HepG2 (cell line): Measurements from ENCODE around the gene KCNQ1OT1. TPM values are rescaled to one million over a fixed set of nuclear protein-coding genes. Genes with fewer than 3 reads are reported as not detected.

Experiments
- ATAC-seq: fragments of 200-7000 bp; cut with Tn5 transposase; 3 replicates; pipeline ENCODE4 v1.9.1; 2020; ENCODE audit warnings: mild to moderate bottlenecking, moderate library complexity
- BruUV-seq: library from RNA; stranded (reverse); fragments of 400-500 nt; replicated peaks from 2 replicates; lab custom pipeline; 2021; lab: Mats Ljungman, UMichigan
- CTCF ChIA-PET: fragments of 300-600 bp; formaldehyde crosslinking; extraction: SDS; loops from one replicate; lab custom pipeline; 2021; ENCODE audit warnings: low total read pairs, inconsistent platforms, low intra/inter-chr PET ratio; lab: Yijun Ruan, JAX
- POLR2A ChIA-PET: fragments of 350-600 bp; sonication (Branson Sonifier 250); formaldehyde crosslinking; loops from one replicate; lab custom pipeline; 2020; ENCODE audit warnings: antibody characterized with exemption, inconsistent platforms; lab: Yijun Ruan, JAX
- DNase-seq: peaks from one replicate; pipeline ENCODE4 v3.0.0-alpha.2; 2015; ENCODE audit warnings: low spot score
- FAIRE-seq: peaks from 3 replicates; lab custom pipeline; 2011; peaks lifted over from hg19 to GRCh38; lab: Jason Lieb, UNC
- H2AFZ ChIP-seq: one replicate; pipeline ENCODE4 v1.6.1; 2011; ENCODE audit warnings: low read length, inconsistent platforms
- H3K27ac ChIP-seq: fragments of 300-600 bp; 3 replicates; pipeline ENCODE4 v1.8.0; 2011; ENCODE audit warnings: mixed run types, mild to moderate bottlenecking, mixed read lengths, low read length, inconsistent platforms; ENCODE audit not compliant: insufficient read depth; ENCODE audit errors: extremely low read length
- H3K27me3 ChIP-seq, 2 experiments: fragments of 200-600 bp in 1 of 2; 2 replicates in 1 of 2; 3 replicates in 1 of 2; pipeline versions ENCODE4 v1.6.0 to v1.8.0; 2011; ENCODE audit warnings: low read length in 2 of 2, mild to moderate bottlenecking in 2 of 2, moderate library complexity in 2 of 2, inconsistent platforms in 1 of 2; ENCODE audit not compliant: insufficient read depth in 2 of 2, control insufficient read depth in 1 of 2
- H3K36me3 ChIP-seq, 2 experiments: fragments of 200-600 bp in 1 of 2; replicated peaks in 1 of 2; 2 replicates in 1 of 2; 3 replicates in 1 of 2; pipeline versions ENCODE4 v1.5.1 to v1.8.0; 2011; ENCODE audit warnings: low read length in 2 of 2, inconsistent platforms in 1 of 2; ENCODE audit not compliant: insufficient read depth in 2 of 2, control insufficient read depth in 1 of 2
- H3K4me1 ChIP-seq: 2 replicates; pipeline ENCODE4 v1.5.1; 2012; ENCODE audit warnings: low read length, inconsistent platforms; ENCODE audit not compliant: insufficient read depth
- H3K4me2 ChIP-seq: 2 replicates; pipeline ENCODE4 v1.6.0; 2011; ENCODE audit warnings: low read depth, low read length, inconsistent platforms
- H3K4me3 ChIP-seq, 3 experiments: fragments of 200-600 bp in 1 of 3; sonication (generic), shearing (Covaris generic) in 1 of 3; replicated peaks in 1 of 3; 2 replicates each; pipeline ENCODE4 v1.5.1; 2011 to 2016; ENCODE audit warnings: low read length in 3 of 3, inconsistent platforms in 2 of 3, low read depth in 2 of 3, mild to moderate bottlenecking in 2 of 3, control low read depth in 1 of 3, mixed read lengths in 1 of 3; ENCODE audit not compliant: insufficient read depth in 1 of 3
- H3K79me2 ChIP-seq: one replicate; pipeline ENCODE4 v1.6.1; 2011; ENCODE audit warnings: low read length, inconsistent platforms; ENCODE audit not compliant: insufficient read depth
- H3K9ac ChIP-seq: 2 replicates; pipeline ENCODE4 v1.6.0; 2011; ENCODE audit warnings: mild to moderate bottlenecking, low read depth, low read length, inconsistent platforms; ENCODE audit not compliant: insufficient read depth
- H3K9me3 ChIP-seq: 2 replicates; pipeline ENCODE4 v1.5.1; 2012; ENCODE audit warnings: mild to moderate bottlenecking, low read length
- H4K20me1 ChIP-seq: 2 replicates; pipeline ENCODE4 v1.6.0; 2011; ENCODE audit warnings: inconsistent platforms, mild to moderate bottlenecking, low read length, moderate library complexity; ENCODE audit not compliant: insufficient read depth
- ARNT ChIP-seq: fragments of 450-650 bp; IDR thresholded peaks from 2 replicates; pipeline ENCODE4 v1.6.1; 2017
- ATF5 ChIP-seq: sonication (generic); formaldehyde crosslinking; IDR thresholded peaks from 2 replicates; pipeline ENCODE4 v1.4.0; 2020; ENCODE audit warnings: mild to moderate bottlenecking, low read depth, missing genetic modification reagents
- CHD2 ChIP-seq: IDR thresholded peaks from 2 replicates; pipeline ENCODE4 v1.6.1; 2011; ENCODE audit warnings: low read depth, low read length, improper control_type of control experiment
- ETV5 ChIP-seq: IDR thresholded peaks from 2 replicates; pipeline ENCODE4 v1.6.1; 2018; ENCODE audit warnings: missing biosample characterization, missing genetic modification reagents, inconsistent platforms, borderline replicate concordance
- EZH2 ChIP-seq: conservative IDR thresholded peaks from 2 replicates; pipeline ENCODE4 v1.6.1; 2012; ENCODE audit warnings: mild to moderate bottlenecking, low read depth, low read length, moderate library complexity
- IRF2 ChIP-seq: IDR thresholded peaks from 2 replicates; pipeline ENCODE4 v1.6.1; 2018; ENCODE audit warnings: missing genetic modification reagents, missing compliant biosample characterization
- KLF15 ChIP-seq: sonication (generic); formaldehyde crosslinking; IDR thresholded peaks from 2 replicates; pipeline ENCODE4 v1.8.1; 2023; ENCODE audit warnings: borderline replicate concordance, mild to moderate bottlenecking, inconsistent platforms, missing genetic modification reagents, mixed read lengths
- MAF1 ChIP-seq: sonication (generic); formaldehyde crosslinking; IDR thresholded peaks from 2 replicates; pipeline ENCODE4 v1.5.0; 2020; ENCODE audit warnings: missing genetic modification reagents, borderline replicate concordance
- MAFG ChIP-seq: sonication (generic); formaldehyde crosslinking; IDR thresholded peaks from 2 replicates; pipeline ENCODE4 v1.5.1; 2020; ENCODE audit warnings: mild to moderate bottlenecking, missing genetic modification reagents
- MBNL3 ChIP-seq: fragments of 250-450 bp; sonication (Bioruptor Pico); conservative IDR thresholded peaks from 2 replicates; pipeline ENCODE4 v1.8.0; 2022; ENCODE audit warnings: mild to moderate bottlenecking, inconsistent platforms
- SATB2 ChIP-seq: sonication (generic); formaldehyde crosslinking; IDR thresholded peaks from 2 replicates; pipeline ENCODE4 v1.5.0; 2020; ENCODE audit warnings: missing genetic modification reagents
- SMC3 ChIP-seq: IDR thresholded peaks from 2 replicates; pipeline ENCODE4 v1.6.1; 2011; ENCODE audit warnings: low read length, improper control_type of control experiment
- SP4 ChIP-seq: sonication (generic); formaldehyde crosslinking; IDR thresholded peaks from 2 replicates; pipeline ENCODE4 v1.8.1; 2023; ENCODE audit warnings: mild to moderate bottlenecking, missing genetic modification reagents
- TOE1 ChIP-seq: sonication (generic); formaldehyde crosslinking; IDR thresholded peaks from 2 replicates; pipeline ENCODE4 v1.4.0; 2020; ENCODE audit warnings: mild to moderate bottlenecking, missing genetic modification reagents
- USF2 ChIP-seq, 2 experiments: sonication (generic) in 1 of 2; formaldehyde crosslinking in 1 of 2; IDR thresholded peaks; 2 replicates each; pipeline versions ENCODE4 v1.5.1 to v1.6.1; 2011 to 2020; ENCODE audit warnings: borderline replicate concordance in 1 of 2, low read depth in 1 of 2, low read length in 1 of 2, mild to moderate bottlenecking in 1 of 2, missing genetic modification reagents in 1 of 2, moderate library complexity in 1 of 2
- ZFY ChIP-seq: sonication (generic); formaldehyde crosslinking; IDR thresholded peaks from 2 replicates; pipeline ENCODE4 v1.4.0; 2020; ENCODE audit warnings: missing genetic modification reagents
- ZGPAT ChIP-seq: IDR thresholded peaks from 2 replicates; pipeline ENCODE4 v1.6.1; 2016; ENCODE audit warnings: mild to moderate bottlenecking
- ZKSCAN8 ChIP-seq: IDR thresholded peaks from 2 replicates; pipeline ENCODE4 v1.6.1; 2016; ENCODE audit warnings: borderline replicate concordance, missing genetic modification reagents, missing compliant biosample characterization
- ZNF34 ChIP-seq: sonication (generic); formaldehyde crosslinking; IDR thresholded peaks from 2 replicates; pipeline ENCODE4 v1.4.0; 2020; ENCODE audit warnings: mild to moderate bottlenecking, missing genetic modification reagents, borderline replicate concordance
- WGBS: methylation state at CpG from one replicate; pipeline ENCODE4 v1.1.6; 2017; ENCODE audit warnings: low lambda C conversion rate; 5-methylcytosine and 5-hydroxymethylcytosine counted together
- in situ Hi-C: cut with HindIII; loops from 2 replicates; pipeline ENCODE4 v1.10.0; 2017; ENCODE audit warnings: low pct_unique_long_range_greater_than_20kb; ENCODE audit not compliant: extremely low pct_ligation_motif_present
- intact Hi-C: fragments of 100-400 bp; cut with micrococcal nuclease; formaldehyde crosslinking; loops from one replicate; pipeline ENCODE4 v1.10.0; 2022; ENCODE audit not compliant: unreplicated experiment
- polyA plus RNA-seq, 8 experiments: library from polyadenylated mRNA; depleted of rRNA in 3 of 8; stranded (reverse) in 7 of 8; unstranded in 1 of 8; fragments of >200 nt; fragmentation: Illumina TruSeq in 4 of 8; extraction: Trizol in 4 of 8; gene quantifications; 2 replicates each; pipeline versions ENCODE4 v1.2.1 to v1.2.3, GENCODE V29; 2011 to 2016; ENCODE audit warnings: low read depth in 4 of 8, missing spikeins in 1 of 8, mixed read lengths in 1 of 8; ENCODE audit not compliant: insufficient read depth in 1 of 8
- total RNA-seq, 5 experiments: library from RNA; depleted of rRNA; stranded (reverse); fragments of >200 nt; fragmentation: Illumina TruSeq; extraction: Trizol; gene quantifications; 2 replicates each; pipeline ENCODE4 v1.2.3, GENCODE V29; 2016; ENCODE audit warnings: low read depth in 1 of 5

The KCNQ1OT1 gene
- total and polyA plus RNA-seq, 2 of the 13 experiments (the other 11 are each of a cell fraction or from before 2014, with no cell fraction given): 1.3 to 18.9 TPM

- TF ChIP-seq USF2 (IDR thresholded peaks at IDR 0.05; ENCODE audit: low read depth, low read length) (no peak), USF2 (CRISPR knock-in tag; IDR thresholded peaks at IDR 0.05; ENCODE audit: borderline replicate concordance) (no peak), KLF15 (CRISPR knock-in tag) (no peak), ATF5 (no peak), MBNL3 (CRISPR knock-in tag) (no peak)
These were observed 1.4 kb upstream of the KCNQ1OT1 start (continued) for GRCh38 chr11:2701230-2701629.

- Histone ChIP-seq H2AFZ (no peak overlapping the region), H3K9me3 (no peaks in the 10 kb centered on the region), H3K27ac (peak overlapping the region; percentile 95), H3K79me2 (peaks cover 48% of the 10 kb centered on the region), H4K20me1 (peaks cover 36% of the 10 kb centered on the region), H3K27me3 (peaks cover 0 to 6% of the 10 kb centered on the region in 2 experiments; a peak in 2 of 5 replicates), H3K4me1 (peaks cover 49% of the 10 kb centered on the region), H3K9ac (peak overlapping the region; percentile 100), H3K4me3 (peak overlapping the region; percentile 73 to 95 (median 94)), H3K36me3 (peaks cover 2 to 10% of the 10 kb centered on the region in 2 experiments; a peak in 4 of 5 replicates), H3K4me2 (peak overlapping the region; percentile 88)
- no TSS peak for BruUV-seq
- DNase-seq (peak; percentile 57), ATAC-seq (peak; percentile 60), FAIRE-seq (no peak)
- POLR2A ChIA-PET: interaction anchor here (0.8 to 3.4 kb wide), 33 partner anchors 7 to 489 kb away, joined by 3 to 170 read pairs (median 6); partner anchors contain the start of genes NAP1L4 and TSSC4
- CTCF ChIA-PET: no interaction called here
- 0% methylated on average over 8 of the region's 52 CpGs for WGBS
- in situ Hi-C loops (no loop called here), intact Hi-C loops (loop anchor here (1.0 kb wide), 1 partner anchor 30 kb away; no protein-coding TSS in a partner anchor)
- no peak for TF ChIP-seq SATB2 (CRISPR knock-in tag)
- 0 out of 2 replicates have a peak, but pooled peaks have one; percentile 0 for TF ChIP-seq MAF1 (CRISPR knock-in tag)
- TF ChIP-seq MAFG (CRISPR knock-in tag): 0 out of 2 replicates have a peak, but pooled peaks have one; percentile 47
- TF ChIP-seq ZGPAT (CRISPR knock-in tag): peak; percentile 36; the same call in 1 of the 2 replicates
- TF ChIP-seq ZKSCAN8 (CRISPR knock-in tag): no peak
- TF ChIP-seq TOE1: no peak
- no peak for TF ChIP-seq IRF2
- peak; percentile 30; the same call in 1 of the 2 replicates for TF ChIP-seq ZFY
- TF ChIP-seq CHD2: peak; percentile 61; the same call in 1 of the 2 replicates
- TF ChIP-seq ETV5: no peak; the same call in 1 of the 2 replicates
- no peak for TF ChIP-seq ZNF34 (CRISPR knock-in tag)
- no peak for TF ChIP-seq EZH2
- TF ChIP-seq ARNT: no peak
- peak; percentile 8; the same call in 1 of the 2 replicates for TF ChIP-seq SP4 (CRISPR knock-in tag)
- TF ChIP-seq SMC3: no peak
These were observed 819 bp upstream of the KCNQ1OT1 start for GRCh38 chr11:2700415-2701211.
